Measurements from ENCODE around the gene CPA4. TPM values are rescaled to one million over a fixed set of nuclear protein-coding genes. Genes with fewer than 3 reads are reported as not detected.
A peak's percentile ranks its signal among the peaks of the same experiment; 100 is the strongest.

CPA4 gene
- total and polyA plus RNA-seq, 2 experiments from 2014 or later = not detected

GRCh38 chr7:130256704-130257103, 36.3 kb upstream of the CPA4 start:
- no peak overlapping the region for H3K27ac Mint-ChIP-seq
- no peak overlapping the region for H3K4me3 Mint-ChIP-seq

More at GRCh38 chr7:130256704-130257103, 36.3 kb upstream of the CPA4 start:
- ATAC-seq (peak; percentile 74), DNase-seq (ENCODE audit: low spot score) (peak; percentile 41)
- Mint-ChIP-seq H3K4me1 (peaks cover 20% of the 10 kb centered on the region), H3K9me3 (peaks cover 56% of the 10 kb centered on the region), H3K27me3 (ENCODE audit: insufficient read depth, low read depth, poor library complexity) (peaks cover 8% of the 10 kb centered on the region), H3K36me3 (ENCODE audit: low read depth) (peaks cover 47% of the 10 kb centered on the region; the same call in 2 of the 3 replicates)
- H3K79me2 ChIP-seq (replicated peaks; ENCODE audit: insufficient read depth) = no peaks in the 10 kb centered on the region
- H2AFZ ChIP-seq = no peak overlapping the region
- H4K20me1 ChIP-seq (replicated peaks; ENCODE audit: insufficient read depth) = no peaks in the 10 kb centered on the region
- TF ChIP-seq NANOG (IDR thresholded peaks at IDR 0.05; ENCODE audit: borderline replicate concordance) (no peak), EZH2phosphoT487 (IDR thresholded peaks at IDR 0.05; ENCODE audit: unreplicated experiment) (no peak), JUNB (IDR thresholded peaks at IDR 0.05; ENCODE audit: unreplicated experiment) (no peak), ZNF462 (CRISPR knock-in tag; IDR thresholded peaks at IDR 0.05) (no peak), ZNF331 (CRISPR knock-in tag; IDR thresholded peaks at IDR 0.05; ENCODE audit: low read depth) (no peak), EZH2 (IDR thresholded peaks at IDR 0.05; ENCODE audit: low read depth, unreplicated experiment) (no peak), ETS1 (IDR thresholded peaks at IDR 0.05) (no peak), STAT1 (IDR thresholded peaks at IDR 0.05; ENCODE audit: unreplicated experiment) (no peak), ZNF114 (CRISPR knock-in tag; IDR thresholded peaks at IDR 0.05) (no peak), CREB1 (CRISPR knock-in tag; IDR thresholded peaks at IDR 0.05; ENCODE audit: low read depth) (no peak), CTCF (conservative IDR thresholded peaks at IDR 0.05; ENCODE audit: low read depth in 2 of 2) (no peak), REST (IDR thresholded peaks at IDR 0.05; ENCODE audit: unreplicated experiment) (no peak), POLR2AphosphoS5 (IDR thresholded peaks at IDR 0.05; ENCODE audit: low read depth) (no peak)
- H3K27me3 ChIP-seq (ENCODE audit: insufficient read depth) = no peaks in the 10 kb centered on the region
- 0 out of 2 replicates have a peak overlapping the region, but pooled peaks have one; percentile 53 for H3K27ac ChIP-seq (ENCODE audit: low read depth)
- H3K4me1 ChIP-seq (ENCODE audit: insufficient read depth) = peaks cover 14% of the 10 kb centered on the region; the same call in 1 of the 2 replicates
- no peaks in the 10 kb centered on the region; the same call in 1 of the 2 replicates for H3K9me2 ChIP-seq (ENCODE audit: insufficient read depth)
- H3K4me2 ChIP-seq = 0 out of 2 replicates have a peak overlapping the region, but pooled peaks have one; percentile 28
- H3K36me3 ChIP-seq (ENCODE audit: insufficient read depth) = peaks cover 15% of the 10 kb centered on the region
- H3K4me3 ChIP-seq = no peak overlapping the region
- H3F3A ChIP-seq (replicated peaks; ENCODE audit: low read depth) = no peaks in the 10 kb centered on the region

Data from GM23338 (cell line).